Epidermal melanocyte (primary cell): ENCODE results near the gene TCERG1L.
"Not testable (repeated sequence)": the region's sequence is repeated elsewhere in the genome, so short reads cannot be mapped to it uniquely, and the experiment has no call there.

Experiments used
- DNase-seq: peaks from one replicate; pipeline ENCODE4 v3.0.0; 2011; ENCODE audit warnings: low spot score; ENCODE audit not compliant: insufficient read length

TCERG1L gene

DNA sequence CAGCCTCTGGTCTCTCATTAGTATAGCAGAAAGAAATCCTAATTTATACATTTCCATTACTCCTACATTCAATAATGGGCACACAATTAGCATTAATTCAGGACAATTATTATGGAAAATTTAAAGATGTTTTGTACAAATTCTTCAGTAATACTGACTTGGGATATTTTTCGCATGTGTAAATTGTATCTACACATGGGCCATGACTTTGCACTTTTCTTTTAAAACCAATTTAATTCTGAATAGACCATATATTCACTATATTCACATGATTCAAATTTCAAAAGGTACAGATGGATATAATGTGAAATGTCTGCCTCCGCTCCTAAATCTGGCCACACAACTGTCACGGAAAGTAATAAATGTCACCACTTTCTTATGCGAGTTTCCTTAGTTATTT lies 123.0 kb downstream of the TCERG1L start:
- DNase-seq: no peak

DNA sequence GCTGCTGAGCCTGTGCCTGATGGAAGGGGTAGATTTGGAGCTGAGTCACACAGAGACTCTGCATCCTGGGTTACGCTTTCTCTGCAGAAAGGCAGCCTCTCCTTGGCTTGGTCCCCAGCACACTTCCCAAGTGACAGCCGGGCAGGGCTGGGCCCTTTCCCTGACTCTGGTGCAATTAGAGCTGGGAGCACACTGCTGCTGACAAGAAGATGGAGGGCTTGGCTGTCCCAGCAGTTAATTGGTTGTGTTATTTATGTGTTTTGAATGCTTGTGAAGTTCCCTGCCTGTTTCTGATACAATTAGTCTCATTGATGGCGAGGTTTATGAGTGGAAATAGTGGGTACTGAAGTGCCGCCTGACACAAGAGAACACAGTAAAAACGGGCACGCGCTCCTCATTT lies 123.6 kb downstream of the TCERG1L start:
- DNase-seq: no peak

GRCh38 chr10:131187274-131187673 lies 124.2 kb downstream of the TCERG1L start:
- DNase-seq: no peak

GRCh38 chr10:131186547-131187253 lies 124.8 kb downstream of the TCERG1L start:
- DNase-seq: no peak

GRCh38 chr10:131184503-131184902 lies 127.0 kb downstream of the TCERG1L start:
- DNase-seq: no peak

DNA sequence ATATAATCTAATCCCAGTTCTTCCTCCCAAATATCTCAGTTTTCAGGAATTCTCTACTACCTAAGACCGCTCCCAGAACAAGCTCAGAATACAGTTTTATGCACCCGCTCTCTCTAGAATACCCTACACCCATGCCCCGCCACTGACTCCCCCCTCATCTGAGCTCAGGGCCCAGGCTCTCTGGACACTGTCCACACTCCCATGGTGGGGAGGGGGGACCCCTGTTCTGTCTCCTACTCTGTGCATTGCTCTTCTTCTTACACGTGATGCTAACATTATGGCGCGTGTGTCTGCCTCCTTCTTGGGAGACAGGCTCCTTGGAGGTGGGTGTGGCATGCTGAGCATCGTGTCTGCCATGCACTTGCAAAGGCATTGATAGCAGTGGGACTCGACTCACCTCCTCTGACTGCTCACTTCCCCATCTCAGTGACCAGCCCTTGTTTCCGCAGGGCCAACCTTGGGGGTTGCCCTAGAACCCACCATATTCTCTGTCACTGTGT lies 127.9 kb downstream of the TCERG1L start:
- DNase-seq: no peak

- DNase-seq: no peak
Measured at GRCh38 chr10:131181456-131181855, 130.1 kb downstream of the TCERG1L start.

- no peak for DNase-seq
Measured at GRCh38 chr10:131180740-131181415, 130.6 kb downstream of the TCERG1L start.

DNA sequence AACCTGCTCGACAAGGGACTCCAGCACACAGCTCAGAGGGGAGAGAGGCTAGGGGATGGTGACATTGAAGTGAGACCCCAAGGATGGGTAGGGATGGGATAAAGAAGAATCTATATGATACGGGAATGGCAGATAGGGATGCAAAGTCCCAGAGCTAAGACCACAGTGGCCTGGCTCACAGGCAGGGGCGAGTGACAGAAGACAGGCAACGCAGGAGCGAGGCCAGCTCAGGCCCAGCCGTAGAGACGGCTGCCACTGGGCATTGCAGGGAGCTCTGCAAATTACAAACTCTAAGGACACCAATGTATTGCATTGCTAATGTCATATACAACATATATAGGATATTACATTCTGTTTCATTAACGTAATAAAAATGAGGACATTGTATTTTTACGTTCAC lies 131.4 kb downstream of the TCERG1L start:
- no peak for DNase-seq

- DNase-seq: no peak
Measured at GRCh38 chr10:131179361-131179760, 132.2 kb downstream of the TCERG1L start.

- no peak for DNase-seq
Measured at GRCh38 chr10:131178521-131179331, 132.8 kb downstream of the TCERG1L start.

DNA sequence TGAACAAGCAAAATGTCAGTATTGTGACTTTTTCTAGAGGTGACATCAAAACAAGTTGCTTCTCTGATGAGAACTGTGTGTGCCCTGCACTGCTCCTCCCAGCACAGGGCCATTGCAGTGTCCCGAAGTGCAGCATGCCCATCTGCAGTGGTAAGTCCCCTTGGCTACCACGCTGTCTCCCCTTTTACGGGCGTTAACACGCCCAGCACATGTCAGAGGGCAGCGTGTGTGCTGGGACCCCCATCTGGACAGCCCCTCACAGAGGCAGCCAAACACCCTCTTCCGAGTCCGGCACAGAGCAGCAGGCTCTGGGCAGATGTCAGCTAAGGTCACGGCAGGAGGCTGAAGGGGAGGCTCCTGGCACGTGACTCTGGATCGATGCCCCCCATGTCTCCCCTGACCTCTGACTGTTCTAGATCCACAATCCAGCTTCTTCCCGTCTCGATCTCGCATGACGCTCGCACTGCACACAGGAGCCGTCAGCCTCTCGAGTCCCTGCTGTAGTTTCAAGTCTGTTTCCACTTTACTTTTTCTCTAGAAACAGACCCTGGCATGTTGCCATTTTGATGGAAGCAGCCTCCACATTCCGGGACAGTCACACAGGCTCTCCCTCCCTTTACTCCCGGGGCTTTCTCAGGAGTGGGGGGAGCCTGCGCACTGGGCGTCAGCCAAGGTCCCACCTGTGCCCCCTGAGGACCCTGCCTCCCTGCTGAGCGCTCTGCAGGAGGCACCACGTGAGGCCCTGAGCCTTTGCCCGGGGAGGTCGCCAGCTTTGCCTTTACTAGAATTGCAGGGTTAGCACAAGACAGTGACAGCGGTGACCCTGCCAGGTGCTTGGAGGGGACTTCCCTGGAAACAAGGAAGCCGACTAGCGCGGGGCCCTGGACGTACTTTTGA lies 133.8 kb downstream of the TCERG1L start:
- DNase-seq: no peak

GRCh38 chr10:131176907-131177306 lies 134.6 kb downstream of the TCERG1L start:
- DNase-seq: no peak

DNA sequence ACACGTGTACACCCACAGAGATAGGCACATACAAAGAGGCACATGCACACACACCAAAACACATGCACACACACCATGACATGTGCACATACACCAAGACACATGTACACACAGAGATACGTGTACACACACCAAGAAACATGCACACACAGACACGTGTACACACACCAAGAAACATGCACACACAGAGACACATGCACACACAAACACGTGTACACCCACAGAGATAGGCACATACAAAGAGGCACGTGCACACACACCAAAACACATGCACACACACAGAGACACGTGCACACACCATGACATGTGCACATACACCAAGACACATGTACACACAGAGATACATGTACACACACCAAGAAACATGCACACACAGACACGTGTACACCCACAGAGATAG lies 135.2 kb downstream of the TCERG1L start:
- not testable (repeated sequence) for DNase-seq

GRCh38 chr10:131175891-131176290 lies 135.6 kb downstream of the TCERG1L start:
- no peak for DNase-seq

DNA sequence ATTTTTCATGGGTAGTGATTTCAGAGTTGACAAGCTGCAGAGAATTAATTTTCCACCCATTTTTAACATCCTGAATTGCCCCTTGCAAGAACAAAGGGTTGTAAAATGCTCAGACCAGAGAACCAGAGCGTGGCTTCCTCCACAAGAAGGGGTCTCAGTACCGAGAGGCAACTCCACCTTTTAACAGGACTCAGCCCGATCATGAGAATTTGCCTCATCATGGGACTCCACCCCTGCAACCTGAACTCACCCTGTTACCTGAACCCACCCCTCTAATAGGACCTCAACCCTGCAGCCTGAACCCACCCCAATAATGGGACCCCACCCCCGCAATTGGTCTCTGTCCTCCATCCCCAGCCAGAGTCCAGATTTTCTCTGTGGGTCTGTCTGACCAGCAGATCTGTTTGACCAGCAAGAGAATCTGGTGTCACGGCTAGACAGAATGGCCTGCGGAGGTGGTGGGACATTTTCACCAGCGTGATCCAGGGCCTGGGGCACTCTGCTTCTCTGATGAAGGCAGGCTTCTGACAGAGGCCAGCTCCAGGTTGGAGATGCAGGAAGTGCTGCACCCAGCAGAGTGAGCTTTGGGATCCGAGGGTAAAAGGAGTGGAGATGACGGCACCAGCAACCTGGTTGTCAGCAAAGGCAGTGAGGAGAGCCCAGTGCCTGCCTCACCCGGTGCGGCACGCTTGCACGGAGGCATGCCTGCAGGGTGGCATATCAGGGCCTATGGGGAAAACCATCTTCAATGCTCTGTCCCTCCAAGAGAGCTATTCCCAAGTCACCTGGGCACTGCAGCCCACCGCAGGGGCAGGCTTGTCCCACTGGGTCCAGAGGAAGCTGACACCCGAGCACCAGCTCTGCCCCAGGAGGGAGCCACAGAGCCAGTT lies 136.6 kb downstream of the TCERG1L start:
- DNase-seq: no peak

DNA sequence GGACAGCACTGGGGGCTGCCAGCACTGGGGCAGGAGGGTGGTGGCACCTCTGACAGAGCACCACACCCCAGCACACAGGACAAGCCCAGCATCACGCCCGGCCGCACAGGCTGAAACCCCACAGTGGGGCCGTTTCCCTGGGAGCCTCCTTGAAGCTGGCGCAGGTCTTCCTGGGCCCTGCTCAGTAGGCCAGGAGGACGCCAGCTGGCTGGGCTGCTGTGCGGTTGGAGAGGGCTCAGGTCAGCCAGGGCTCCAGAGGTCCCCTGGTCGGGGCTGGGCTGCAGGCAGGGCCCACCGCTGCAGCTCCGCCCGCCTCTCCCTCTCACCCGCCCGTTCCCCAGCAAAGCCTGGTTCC lies 137.3 kb downstream of the TCERG1L start:
- DNase-seq: no peak

- DNase-seq: no peak
Measured at GRCh38 chr10:131173484-131174210, 137.9 kb downstream of the TCERG1L start.

- DNase-seq: no peak
Measured at GRCh38 chr10:131172433-131172832, 139.1 kb downstream of the TCERG1L start.
